Choroid plexus epithelial cell (primary cell): ENCODE results near the gene MFN1.

Experiments used
- DNase-seq: peaks from one replicate; pipeline ENCODE4 v3.0.0-alpha.2; 2010; ENCODE audit warnings: low read depth
- H3K4me3 ChIP-seq: 2 replicates; pipeline ENCODE4 v1.5.1; 2011; ENCODE audit warnings: low read depth, mild to moderate bottlenecking, control low read depth, low read length, moderate library complexity
- TF ChIP-seq, protein P1 (sequence below): conservative IDR thresholded peaks from 2 replicates; pipeline ENCODE4 v1.5.1; 2011; ENCODE audit warnings: low read depth, mild to moderate bottlenecking, control low read depth, inconsistent platforms, low read length, moderate library complexity

Gene MFN1

GRCh38 chr3:179410999-179411398 lies 63.5 kb downstream of the MFN1 start:
- TF ChIP-seq, protein P1, sequence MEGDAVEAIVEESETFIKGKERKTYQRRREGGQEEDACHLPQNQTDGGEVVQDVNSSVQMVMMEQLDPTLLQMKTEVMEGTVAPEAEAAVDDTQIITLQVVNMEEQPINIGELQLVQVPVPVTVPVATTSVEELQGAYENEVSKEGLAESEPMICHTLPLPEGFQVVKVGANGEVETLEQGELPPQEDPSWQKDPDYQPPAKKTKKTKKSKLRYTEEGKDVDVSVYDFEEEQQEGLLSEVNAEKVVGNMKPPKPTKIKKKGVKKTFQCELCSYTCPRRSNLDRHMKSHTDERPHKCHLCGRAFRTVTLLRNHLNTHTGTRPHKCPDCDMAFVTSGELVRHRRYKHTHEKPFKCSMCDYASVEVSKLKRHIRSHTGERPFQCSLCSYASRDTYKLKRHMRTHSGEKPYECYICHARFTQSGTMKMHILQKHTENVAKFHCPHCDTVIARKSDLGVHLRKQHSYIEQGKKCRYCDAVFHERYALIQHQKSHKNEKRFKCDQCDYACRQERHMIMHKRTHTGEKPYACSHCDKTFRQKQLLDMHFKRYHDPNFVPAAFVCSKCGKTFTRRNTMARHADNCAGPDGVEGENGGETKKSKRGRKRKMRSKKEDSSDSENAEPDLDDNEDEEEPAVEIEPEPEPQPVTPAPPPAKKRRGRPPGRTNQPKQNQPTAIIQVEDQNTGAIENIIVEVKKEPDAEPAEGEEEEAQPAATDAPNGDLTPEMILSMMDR, result no peak
- no peak for DNase-seq
- no peak overlapping the region for H3K4me3 ChIP-seq

GRCh38 chr3:179414804-179415203 lies 67.3 kb downstream of the MFN1 start:
- TF ChIP-seq, protein P1, result no peak
- H3K4me3 ChIP-seq, result no peak overlapping the region
- no peak for DNase-seq

- no peak overlapping the region for H3K4me3 ChIP-seq
- DNase-seq, result no peak
- TF ChIP-seq, protein P1, result no peak
Measured at GRCh38 chr3:179415377-179415776, 67.9 kb downstream of the MFN1 start.

DNA sequence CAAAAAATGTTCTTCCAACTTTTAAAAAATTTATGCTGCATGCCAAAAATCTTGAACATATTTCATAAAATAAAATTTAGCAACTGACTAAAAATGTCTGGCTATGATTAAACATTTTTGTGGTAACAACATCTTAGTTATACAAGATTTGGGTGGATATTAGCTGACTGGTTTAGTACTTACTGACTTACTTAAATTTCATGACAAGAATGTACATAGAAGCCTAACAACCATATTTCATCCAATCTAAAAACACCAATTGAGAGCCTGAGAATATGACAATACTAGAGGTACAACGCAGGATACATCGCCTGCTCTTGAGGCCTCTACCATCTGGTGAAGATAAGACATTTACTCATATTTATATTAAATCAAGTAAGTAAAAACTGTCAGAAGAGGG lies 69.2 kb downstream of the MFN1 start:
- no peak for DNase-seq
- TF ChIP-seq, protein P1, result no peak
- no peak overlapping the region for H3K4me3 ChIP-seq

DNA sequence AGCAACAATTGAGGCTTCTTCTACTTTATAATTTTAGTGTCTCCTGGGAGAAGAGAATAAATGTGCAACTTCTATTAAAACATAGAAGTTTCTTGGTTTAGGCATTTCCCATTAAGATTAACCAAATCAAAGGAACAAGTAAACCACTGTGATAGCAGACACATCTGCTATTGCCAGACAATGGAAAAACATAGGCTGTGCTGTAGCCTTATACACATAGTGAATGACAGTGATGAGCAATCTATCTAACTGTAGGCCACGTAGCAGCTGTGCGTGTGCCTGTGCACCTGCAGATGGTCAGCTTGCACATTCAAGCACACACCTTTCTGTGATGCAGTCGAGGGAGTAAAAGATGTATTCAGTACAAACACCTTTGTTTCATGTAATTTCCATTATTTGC lies 71.1 kb downstream of the MFN1 start:
- no peak for DNase-seq
- TF ChIP-seq, protein P1, result no peak
- no peak overlapping the region for H3K4me3 ChIP-seq

GRCh38 chr3:179421500-179421899 lies 74.0 kb downstream of the MFN1 start:
- peak; percentile 79 for DNase-seq
- TF ChIP-seq, protein P1, result peak; percentile 74

DNA sequence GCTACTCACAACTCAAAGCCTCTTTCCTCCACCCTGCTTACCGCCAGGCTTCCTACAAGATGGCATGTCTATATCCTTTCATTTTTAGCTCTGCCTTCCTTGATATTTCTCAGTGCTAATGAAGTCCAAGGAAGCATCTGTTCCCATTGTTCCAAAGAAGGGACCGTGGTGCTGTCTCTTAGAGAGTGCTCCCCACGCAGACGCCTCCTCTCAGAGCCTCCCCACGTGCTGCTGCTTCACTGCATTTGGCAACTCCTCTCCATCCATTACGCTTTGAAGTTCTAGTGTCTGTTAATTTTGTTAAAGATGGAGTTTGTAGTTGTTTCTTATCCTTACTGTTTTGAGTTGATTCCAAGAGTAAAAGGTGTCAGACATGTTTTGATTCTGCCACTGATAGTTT lies 77.6 kb downstream of the MFN1 start:
- no peak overlapping the region for H3K4me3 ChIP-seq
- DNase-seq, result no peak
- TF ChIP-seq, protein P1, result no peak

More at GRCh38 chr3:179421500-179421899, 74.0 kb downstream of the MFN1 start:
- no peak overlapping the region for H3K4me3 ChIP-seq
